Right renal pelvis (tissue), 4 donors: ENCODE data around the gene ITPR3. TPM values are rescaled to one million over a fixed set of nuclear protein-coding genes. Genes with fewer than 3 reads are reported as not detected.
"Not testable (repeated sequence)": the region's sequence is repeated elsewhere in the genome, so short reads cannot be mapped to it uniquely, and the experiment has no call there.

Experiments used
- DNase-seq, 4 donors: peaks; one replicate each; pipeline ENCODE4 v3.0.0-alpha.2; 2013; ENCODE audit warnings: low read depth in 4 of 4, low spot score in 3 of 4, missing footprints in 1 of 4
- polyA plus RNA-seq, 4 donors: library from polyadenylated mRNA; unstranded; fragments of 120-200 nt; gene quantifications; one replicate each; pipeline ENCODE4 v1.2.1, GENCODE V29; 2013; ENCODE audit not compliant: insufficient read length in 4 of 4

ITPR3 gene
- polyA plus RNA-seq, 4 donors = 7.5 to 9.2 (median 8.7) TPM

DNA sequence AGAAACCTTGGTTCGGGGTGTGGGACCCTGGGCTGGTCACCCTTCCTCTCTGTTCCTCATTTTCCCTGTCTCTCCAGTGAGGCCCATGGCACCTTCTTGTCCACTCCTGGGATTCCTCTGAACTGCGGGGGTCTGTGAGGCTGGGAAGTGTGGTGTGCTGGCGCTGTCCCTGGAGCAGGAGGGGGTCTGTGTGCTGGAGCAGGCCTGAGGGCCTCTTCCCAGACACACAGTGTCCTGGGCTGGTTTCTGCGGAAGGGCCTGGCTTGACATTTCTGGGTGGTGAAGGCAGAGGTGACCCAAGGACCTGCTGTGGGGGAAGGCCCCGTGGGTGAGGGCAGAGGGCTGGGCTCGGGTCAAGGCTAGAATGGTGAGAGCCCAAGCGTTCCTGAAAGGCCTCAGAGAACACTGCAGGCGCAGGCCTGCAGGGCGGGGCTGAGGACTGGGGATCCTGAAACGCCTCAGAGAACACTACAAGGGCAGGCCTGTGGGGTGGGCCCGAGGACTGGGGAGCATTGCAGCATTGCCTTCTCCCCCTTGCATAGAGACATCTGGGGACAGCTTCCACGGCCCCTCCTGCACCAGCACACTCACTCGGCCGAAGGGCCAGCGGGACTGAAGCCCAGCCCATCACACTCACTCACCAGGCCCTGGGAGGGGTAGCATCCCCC, 30.5 kb upstream of the ITPR3 start:
- DNase-seq = no peak

DNA sequence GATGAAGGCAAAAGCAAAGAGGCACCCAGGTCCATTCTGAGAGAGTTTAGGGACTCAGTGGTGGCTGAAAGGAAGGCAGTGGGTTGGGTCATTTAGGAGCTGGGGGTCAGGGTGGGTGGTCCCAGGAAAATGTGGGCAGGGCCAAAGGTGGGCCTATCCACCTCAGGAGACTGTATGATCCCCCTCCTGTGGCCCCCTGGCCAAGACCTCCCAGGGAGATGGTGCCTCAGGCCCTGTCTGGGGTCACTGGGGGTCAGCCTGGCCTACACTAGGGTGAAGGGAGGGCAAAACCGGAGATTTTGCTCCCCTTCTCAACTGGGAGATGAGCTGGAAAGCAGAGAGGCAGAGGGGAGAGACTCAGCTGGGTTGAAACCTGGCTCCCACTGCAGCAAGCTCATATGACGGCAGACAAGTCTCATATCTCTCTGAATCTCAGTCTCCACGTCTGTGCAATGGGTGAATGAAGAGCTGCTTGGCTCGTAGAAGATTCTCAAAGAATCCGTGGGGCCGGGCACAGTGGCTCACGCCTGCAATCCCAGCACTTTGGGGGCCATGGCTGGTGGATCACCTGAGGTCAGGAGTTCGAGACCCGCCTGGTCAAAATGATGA, 29.6 kb upstream of the ITPR3 start:
- no peak for DNase-seq

DNA sequence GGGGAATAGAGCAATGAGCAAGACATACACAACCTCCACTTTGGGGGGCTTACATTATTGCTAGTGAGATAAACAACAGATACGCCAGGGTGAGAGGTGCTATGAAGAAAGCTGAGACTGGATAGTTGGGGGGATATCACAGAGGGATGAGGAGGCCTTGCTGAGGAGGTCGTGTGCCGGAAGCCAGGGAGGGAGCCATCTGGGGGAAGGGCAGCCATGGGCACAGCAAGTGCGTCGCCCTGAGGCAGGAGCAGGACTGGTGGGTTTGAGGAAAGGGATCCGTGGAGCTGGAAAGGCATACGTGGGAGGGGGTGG, 28.9 kb upstream of the ITPR3 start:
- no peak for DNase-seq

DNA sequence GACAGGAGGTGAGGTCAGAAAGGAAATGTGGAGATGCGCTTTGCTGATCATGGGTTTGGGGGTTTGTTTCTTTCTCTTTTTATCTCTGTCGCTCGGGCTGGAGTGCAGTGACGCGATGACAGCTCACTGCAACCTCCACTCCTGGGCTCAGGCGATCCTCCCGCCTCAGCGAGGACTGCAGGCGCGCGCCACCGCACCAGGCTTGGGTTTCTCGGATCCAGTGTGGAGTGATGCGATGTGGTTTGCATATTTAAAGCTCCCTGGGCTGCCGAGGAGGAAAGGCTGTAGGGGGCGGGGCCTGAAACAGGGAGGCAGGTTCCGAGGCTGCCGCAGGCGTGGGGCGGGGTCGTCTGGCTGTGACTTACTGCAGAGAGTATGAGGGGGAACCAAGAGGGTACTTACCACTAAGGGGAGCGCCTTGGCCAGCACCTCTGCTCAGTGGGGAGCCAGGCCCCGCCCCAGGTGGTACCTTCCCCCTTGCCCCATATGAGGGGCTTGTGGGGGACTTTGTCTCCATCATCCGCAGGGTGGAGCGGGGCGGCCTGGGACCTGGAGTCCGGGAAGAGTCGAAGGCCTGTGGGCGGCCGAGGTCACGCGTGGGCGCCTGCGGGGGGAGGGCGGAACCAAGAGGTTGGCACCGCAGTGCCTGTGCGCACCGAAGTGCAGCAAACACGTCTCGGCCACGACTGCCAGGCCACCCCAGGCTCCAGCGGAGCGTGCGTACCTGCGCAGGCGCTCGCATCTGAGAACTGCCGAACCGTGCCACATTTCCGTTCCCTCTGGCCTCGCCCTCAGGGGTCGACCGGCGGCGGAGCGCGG, 28.3 kb upstream of the ITPR3 start:
- no peak for DNase-seq

DNA sequence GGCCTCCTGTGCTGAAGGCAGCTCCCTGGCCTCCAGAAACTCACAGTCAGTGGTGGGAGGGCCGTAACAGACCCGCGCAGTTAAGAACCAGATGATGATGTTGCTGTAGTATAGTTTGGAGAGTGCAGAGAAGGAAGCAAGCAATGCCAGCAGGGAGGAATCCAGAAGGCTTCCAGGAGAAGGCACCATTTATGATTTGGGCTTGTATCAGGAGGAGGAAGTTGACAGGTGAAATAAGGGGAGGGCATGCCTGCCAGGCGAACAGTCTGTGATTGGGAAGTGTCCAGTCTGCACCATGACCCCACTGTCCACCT, 27.8 kb upstream of the ITPR3 start:
- no peak for DNase-seq

DNA sequence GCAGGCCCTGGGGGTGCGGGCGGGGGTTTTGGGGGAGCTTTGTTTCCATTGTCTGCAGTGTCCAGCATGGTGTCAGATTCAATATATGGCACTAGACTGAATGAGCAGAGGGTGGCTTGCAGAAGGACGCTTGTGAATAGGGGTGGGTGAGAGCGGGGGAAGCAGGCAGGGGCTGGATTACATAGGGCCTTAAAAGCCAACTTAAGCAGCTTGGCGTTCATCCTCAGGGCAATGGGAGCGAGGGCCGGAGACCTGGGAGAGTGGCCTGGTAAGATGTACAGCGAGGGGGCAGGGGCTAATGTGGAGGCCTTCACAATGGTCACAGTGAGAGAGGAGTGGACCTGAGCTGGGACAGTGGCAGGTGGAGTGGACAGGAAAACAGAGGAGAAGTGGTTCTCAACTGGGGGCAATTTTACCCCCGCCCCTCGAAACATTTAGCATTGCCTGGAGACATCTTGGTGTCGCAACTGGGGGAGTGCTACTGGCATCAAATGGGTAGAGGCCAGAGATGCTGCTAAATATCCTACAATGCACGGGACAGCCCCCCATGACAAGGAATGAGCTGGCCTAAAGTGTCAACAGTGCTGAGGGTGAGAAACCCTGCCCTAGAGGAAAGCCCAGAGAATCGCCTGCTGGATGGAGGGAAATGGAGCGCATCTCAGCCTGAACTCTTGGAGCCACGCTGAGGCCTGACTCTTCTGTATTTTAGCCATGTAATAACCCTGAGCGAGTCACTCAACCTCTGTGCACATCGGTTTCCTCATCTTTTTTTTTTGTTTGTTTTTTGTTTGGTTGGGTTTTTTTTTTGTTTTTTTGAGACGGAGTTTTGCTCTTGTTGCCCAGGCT, 25.9 kb upstream of the ITPR3 start:
- DNase-seq = no peak

DNA sequence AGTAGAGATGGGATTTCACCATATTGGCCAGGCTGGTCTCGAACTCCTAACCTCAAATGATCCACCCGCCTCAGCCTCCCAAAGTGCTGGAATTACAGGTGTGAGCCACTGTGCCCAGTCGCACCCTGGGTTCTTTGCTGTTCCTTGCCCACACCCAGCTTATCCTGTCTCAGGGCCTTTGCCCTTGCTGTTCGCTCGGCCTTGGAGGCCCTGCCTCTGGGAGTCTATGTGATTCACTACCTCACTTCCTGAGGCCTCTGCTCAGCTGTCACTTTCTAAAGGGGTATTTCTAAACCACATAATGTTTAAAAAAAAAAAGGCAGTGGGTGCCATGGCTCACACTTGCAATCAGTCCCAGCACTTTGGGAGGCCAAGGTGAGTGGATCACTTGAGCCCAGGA, 24.2 kb upstream of the ITPR3 start:
- DNase-seq = not testable (repeated sequence)

DNA sequence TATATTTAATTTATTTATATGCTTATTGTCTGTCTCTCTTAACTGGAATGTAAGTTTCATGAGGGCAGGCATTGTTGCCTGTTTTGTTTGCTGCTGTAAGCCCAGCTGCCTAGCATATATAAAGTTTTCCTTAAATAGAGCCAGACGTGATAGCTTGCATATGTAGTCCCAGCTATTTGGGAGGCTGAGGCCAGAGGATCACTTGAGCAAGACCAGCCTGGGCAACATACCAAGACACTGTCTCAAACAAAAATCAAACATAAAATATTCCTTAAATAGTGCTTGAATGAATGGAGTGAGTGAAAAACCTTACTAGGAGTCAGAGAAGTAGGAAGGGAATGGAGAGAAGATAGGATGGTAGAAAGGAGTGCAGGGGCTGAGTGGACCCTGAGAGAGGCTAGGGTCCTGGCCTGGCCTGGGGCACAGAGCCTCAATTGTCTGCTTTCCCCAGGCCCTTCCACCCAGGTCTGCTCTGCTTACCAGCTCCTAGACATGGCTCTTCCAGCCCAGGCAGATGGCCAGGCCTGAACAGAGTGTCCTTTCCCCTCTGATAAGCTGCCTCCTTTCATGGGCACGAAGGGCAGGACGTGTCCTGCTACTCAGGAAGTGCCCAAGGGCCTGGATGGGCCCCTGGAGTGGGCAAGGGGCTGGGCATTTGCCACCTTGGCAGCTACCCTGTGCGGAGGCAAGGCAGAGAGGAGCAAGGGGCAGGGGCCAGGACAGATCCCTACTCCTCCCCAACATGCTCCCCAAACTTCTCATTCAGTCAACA, 23.4 kb upstream of the ITPR3 start:
- no peak for DNase-seq

DNA sequence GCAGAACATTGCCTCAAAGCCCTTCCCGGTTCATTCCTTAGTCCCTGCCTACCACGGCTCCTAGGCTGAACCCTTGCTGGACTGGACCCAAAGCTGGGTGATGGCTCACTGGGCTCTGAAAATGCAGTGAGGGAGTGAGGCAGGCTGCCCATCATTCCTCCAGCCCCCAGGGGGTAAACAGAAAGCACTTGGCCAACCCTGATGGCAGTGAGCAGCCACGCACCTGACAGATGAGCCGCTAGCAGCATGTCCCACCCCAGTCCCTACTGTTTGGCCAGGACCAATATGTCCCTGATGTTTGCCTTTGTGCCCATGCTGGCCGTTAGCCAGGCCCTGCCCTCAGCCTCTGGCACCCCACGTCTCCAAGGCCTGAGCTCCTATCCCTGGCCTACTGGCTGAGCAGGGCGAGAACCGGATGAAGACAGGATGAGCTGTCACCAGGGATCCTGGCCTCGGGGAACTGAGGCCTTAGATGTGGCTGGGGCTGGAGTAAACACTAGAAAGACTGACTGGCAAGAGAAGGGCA, 21.6 kb upstream of the ITPR3 start:
- no peak for DNase-seq

DNA sequence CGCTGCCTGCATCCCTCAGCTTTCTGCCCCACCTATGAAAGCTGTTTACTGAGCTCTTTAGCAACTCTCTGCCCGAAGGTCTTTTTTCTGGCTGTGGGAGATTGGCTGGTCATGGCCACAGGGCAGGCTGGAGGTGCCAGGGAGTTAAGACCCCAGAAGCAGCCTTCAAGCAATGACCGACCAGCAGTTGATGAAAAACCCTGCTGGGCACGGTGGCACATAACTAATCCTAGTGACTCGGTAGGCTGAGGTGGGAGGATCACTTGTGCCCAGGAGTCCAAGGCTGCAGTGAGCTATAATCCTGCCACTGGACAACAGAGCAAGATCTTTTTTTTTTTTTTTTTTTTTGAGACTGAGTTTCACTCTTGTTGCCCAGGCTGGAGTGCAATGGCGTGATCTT, 20.4 kb upstream of the ITPR3 start:
- no peak for DNase-seq

DNA sequence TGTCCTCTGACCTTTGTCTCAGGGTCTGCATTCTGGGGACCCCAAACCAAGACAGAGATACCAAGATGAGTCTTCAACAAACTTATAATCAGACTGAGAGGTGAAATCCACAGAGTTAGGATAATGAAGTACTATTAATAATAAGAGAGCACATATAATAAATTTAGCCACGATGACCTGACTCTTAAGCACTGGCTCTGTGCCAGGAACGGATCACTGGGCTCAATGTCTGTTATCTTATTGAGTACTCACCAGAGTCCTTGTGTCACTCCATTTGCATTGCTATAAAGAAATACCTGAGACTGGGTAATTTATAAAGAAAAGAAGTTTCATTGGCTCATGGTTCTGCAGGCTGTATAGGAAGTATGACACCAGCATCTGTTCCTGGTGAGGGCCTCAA, 18.9 kb upstream of the ITPR3 start:
- DNase-seq = no peak

DNA sequence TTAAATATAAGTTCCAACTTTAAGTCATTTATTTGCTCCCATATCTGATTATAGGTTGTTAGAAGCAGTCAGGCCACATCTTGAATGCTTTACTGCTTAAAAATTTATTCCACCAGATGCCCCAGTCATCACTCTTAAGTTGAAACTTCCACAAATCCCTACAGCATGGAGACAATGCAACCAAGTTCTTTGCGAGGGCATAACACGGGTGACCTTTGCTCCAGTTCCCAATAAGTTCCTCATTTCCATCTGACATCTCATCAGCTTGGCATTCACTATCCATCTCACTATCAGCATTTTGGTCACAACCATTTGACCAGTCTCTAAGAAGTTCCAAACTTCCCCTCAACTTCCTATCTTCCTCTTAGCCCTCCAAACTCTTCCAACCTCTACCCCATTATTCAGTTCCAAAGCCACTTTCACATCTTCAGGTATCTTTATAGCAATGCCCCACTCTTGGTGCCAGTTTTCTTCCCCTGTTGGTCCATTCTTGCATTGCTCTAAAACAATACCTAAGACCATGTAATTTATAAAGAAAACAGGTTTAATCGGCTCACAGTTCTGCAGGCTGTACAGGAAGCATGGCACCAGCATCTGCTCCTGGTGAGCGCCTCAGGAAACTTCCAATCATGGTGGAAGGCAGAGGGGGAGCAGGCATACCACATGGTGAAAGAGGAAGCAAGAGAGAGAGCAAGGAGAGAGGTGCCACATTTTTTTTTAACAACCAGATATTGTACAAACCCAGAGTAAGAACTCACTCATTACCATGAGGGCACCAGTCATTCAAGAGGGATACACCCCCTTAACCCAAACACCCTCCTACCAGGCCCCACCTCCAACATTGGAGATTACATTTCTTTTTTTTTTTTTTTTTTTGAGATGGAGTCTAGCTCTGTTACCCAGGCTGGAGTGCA, 15.9 kb upstream of the ITPR3 start:
- DNase-seq = no peak

DNA sequence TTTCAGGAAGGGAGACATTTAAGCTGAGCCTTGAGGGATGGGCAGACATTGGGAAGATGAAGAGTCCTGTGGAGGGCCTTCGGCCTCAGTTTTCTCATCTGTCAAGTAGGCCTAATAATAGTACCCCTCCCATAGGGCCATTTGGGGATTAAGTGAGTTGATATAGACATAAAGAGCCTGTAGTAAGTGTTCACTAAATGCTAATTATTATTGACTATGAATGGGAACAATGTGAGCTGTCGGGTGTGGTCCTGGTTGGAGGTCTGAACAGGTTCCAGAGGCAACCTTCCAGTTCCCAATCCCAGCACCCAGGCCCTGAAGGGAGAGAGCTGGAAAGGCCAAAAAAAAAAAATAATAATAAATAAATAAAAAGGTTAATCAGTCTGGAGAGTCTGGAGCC, 14.5 kb upstream of the ITPR3 start:
- DNase-seq = no peak

DNA sequence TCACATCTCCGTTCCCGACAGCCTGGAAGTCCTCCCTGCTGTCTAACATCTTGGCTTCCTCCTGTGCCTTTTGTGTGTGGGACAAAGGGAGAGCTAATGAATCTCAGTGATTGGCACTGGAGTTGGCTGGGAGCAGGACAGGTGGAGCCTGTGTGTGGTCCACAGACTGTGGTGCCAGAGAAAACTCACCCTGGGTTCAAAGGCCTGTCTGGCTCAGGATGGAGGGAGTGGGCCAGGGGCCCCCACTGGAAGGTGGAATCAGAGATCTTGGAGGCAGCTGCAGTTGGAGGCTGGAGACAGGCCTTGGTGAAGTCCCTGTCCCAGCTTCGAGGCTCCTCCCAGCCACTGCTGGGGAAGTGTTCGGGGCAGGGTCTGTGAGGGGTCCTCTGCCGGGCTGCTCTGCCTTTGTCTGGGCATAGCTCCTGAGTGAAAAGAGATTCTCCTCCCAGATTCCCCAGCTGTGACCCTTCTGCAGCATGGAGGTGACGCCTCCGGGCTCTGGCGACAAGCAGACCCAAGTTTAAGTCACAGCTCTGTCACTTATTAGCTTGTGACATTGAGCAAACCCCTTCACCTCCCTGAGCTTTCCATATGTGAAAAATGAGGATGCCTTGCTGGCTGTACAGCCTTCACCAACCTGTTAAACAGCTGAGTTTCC, 13.9 kb upstream of the ITPR3 start:
- DNase-seq = no peak

DNA sequence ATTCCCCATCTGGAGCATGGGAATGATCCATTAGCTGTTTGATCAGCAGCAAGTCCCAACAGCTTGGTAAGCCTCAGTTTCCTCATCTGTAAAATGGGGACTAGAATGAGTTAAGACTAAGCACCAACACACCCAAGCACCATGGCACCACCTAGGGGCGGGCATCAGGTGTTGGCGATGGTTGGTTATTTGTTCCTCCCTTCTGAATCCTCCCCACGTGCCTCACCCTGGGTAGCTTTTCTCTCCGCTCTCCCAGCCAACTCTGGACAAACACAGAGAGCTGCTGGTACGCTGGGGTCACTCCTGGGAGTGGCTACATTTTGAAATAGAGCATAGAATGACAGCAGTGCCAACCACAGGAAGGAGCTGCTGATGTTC, 13.3 kb upstream of the ITPR3 start:
- DNase-seq = no peak

DNA sequence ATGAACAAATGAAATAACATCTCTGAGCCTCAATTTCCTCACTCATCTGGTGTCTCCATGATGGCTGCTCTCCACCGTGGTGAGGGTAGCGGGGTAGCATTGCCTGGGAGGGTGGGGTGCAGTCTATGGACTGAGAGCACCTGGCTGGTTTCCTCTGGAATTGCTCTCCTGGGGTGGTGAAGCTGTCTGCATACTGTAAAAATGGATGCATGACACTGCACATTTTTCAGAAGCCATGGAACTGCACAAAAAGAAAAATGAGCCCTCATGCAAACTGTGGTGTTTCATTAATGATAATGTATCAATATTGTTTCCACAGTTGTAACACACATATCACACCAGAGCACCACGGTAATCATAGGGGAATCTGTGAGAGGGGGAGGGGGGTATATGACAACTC, 12.1 kb upstream of the ITPR3 start:
- DNase-seq = no peak

DNA sequence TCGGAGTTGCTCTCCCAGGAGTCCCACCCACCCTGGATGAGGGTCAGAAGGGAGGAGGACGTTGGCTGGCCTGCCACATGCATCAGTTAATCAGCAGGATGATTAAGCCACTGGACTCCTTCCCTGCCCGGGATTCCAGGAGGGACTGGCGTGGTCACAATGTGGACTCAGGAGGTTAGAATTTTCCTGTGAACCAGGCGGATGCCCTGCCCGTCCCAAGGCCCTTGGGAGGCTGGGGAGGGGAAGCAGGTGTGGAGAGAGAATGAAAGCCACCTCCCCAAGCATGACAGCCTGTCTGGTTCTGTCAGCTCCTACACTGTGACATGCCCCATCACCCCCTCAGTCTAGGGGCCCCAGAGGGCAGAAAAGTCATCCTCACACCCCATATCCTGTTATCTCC, 11.6 kb upstream of the ITPR3 start:
- no peak for DNase-seq

DNA sequence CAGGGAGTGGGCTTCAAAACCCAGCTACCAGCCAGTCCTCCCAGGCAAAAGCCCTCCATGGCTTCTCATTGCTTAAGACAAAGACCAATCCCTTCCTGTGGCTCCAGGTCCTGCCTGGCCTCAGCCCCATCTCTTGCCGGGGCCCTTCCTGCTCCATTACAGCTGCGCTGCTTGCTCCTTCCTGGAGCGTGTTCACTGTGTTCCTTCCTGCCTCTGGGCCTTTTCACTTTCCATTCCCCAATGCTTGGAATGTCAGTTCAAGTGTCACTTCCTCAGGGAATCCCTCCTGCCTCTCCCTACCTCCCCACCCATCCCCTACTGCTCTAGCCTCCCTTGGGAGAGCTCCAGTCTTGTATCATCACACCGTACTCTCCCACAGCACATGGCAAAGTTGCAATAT, 11.1 kb upstream of the ITPR3 start:
- no peak for DNase-seq
